ENCODE data around the gene KSR2.

Gene KSR2

DNA sequence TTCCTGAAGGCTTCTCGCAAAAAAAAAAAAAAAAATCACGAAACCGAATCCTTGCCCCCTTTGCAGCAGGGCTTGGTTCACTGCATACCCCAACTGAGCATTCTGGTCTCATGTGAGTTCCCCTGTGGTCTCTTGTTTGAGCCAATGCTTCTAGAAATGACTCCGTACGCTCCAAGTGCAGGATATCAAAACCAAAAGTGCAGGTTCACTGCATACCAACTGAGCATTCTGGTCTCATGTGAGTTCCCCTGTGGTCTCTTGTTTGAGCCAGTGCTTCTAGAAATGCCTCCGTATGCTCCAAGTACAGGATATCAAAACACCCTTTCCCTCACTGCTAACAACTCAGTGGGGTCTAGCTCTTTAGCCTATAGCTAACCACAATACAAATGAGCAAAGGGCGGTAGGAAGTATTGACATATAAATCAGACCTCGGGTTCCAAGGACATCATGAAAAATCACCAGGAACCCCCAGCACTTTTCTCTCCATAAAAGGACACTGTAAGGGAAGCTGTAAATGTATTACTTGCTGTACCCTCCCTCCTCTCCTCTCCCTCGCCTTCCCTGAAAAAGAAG, 401.1 kb downstream of the KSR2 start:
- no peak for DNase-seq

DNA sequence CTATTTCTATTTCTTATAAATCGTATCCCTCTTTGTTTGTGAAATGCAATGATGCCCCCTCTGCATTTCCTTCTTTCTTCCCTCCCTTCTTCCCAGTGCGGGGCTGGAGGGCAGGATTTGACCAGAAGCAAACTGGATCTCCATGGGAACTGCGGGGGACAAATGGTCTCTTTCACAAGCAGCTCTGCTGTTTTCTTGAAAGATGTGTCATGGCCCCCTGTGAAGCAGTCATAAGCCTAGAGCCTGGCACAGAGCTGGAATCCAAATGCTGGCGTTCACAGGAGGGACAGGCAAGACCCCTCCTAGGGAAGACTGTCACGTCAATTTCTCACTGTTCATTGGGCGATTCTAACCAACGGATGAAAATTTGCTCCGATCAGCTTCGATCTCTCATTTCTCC, 403.9 kb downstream of the KSR2 start:
- DNase-seq = no peak

DNA sequence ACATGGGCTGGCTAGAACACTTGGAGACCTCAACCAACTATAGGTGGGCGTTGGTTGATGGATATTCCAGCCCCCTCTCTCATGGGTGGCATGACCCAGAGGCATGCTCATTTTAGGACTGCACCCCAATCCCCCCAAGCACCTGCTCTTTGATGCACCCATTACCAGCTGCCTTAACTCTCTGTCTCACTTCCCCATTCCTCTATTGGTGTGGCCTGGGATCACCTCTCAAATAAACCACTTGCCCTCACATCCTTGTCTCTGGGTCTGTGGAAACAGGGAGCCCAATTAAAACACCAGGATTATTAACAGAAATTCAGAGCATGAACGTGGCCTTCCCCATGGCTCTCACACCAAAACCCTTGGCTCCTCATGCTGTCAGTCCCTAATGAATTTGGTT, 405.1 kb downstream of the KSR2 start:
- no peak for DNase-seq

DNA sequence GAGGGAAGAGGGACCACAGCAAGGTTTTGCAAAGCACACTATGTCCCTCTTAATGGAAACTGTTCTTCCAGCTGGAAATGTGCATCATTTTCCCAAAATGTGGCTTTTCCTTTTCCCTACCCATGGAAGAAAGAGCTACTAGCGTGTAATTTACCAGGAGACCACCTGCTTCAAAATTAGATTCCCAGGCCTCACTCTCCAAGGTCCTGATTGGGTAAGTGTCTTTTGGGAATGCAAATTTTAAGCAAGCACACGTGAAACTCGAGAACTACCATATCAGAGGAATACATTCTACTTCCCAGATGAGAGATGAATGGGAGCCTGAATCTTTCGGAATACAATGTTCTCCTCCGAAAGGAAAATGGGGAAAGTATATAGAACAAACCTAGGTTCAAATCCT, 405.8 kb downstream of the KSR2 start:
- DNase-seq = no peak

DNA sequence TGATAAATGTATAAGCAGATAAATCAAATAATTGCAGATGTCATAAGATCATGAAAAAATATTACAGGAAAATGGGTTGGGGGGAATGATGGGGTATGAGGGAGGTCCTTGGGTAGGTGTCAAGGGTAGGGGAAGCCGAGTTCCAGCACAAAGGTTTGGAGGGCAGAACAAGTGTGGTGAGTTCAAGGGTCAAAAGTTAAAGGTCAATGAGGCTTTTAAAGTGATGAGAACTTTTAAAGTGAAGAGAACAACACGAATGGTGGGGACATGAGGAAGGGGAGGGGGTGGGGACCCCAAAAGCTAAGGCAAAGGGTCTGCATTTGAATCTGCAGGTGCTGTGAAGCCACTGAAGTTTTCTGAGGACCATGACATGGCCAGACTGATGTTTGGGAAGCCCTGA, 406.8 kb downstream of the KSR2 start:
- no peak for DNase-seq

DNA sequence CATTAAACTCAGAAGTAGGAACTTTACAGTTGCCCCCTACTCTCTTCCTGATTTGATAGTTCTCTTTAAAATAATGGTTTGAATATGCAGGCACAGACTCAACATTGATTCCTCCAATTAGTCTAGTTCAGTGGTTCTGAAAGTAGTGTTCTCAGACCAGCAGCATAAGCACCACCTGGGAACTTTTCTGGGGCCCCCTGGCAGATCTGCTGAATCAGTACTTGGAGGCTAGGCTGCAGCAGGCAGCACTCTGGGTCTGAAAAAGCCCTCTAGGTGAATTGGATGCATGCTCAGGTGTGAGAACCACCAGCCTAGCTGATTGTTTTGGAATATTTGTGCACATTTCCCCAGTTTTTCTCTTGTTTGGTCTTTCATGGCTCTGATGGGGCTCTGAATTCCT, 408.8 kb downstream of the KSR2 start:
- no peak for DNase-seq

DNA sequence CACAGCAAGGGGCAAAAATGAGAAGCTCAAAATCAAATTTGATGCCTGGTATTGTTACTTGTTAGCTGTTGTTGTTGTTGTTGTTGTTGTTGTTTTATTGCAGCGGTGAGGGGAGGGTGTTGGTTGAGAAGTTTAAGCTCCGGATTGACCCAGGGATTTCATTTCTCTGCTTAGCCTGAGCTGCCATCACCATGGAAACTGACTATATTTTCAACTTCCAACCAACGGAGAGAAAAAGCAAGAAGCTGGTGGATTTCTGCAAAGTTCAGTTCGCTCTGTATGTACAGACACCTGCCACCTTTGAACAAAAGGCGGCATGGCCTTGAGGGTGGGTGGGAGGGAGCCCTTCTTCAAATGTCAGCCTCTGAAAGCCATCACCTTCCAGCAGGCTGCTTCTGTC, 412.9 kb downstream of the KSR2 start:
- no peak for DNase-seq

DNA sequence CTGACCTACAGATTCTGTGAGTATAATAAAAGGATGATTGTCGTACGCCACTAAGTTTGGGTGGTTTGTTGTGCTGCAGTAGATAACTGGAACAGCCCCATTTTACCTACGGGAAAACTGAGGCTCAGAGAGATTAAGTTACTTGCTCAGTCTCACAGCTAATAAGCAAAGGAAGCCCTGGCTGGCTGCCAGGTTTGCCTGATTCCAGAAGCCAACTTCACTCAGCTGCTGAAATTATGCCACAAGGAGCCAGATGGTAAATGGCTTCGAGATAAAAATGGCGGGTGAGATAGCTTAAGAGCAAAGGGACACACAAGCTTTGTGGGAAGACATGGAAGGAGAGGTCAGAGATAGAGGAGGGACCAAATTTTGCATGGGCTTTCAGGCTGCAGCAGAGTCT, 415.8 kb downstream of the KSR2 start:
- DNase-seq = no peak

DNA sequence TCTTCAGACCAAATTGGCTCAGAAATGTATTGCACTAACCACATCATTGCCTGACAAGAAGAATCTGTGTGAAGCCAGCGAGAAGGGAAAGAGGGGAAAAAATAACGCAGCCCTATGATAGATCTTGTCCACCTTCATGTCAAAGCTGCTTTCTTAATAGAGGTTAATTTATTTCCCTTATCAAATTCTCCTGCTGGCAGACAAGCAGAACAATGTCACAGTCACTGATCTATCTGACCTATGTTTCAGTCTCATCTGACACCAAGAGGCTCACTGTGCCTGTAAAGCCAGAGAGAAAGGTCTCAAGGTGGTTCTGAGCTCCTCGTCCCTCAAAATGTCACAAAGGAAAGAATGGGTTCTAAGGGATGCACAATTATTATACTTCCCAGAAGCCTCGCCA, 417.1 kb downstream of the KSR2 start:
- DNase-seq = no peak

DNA sequence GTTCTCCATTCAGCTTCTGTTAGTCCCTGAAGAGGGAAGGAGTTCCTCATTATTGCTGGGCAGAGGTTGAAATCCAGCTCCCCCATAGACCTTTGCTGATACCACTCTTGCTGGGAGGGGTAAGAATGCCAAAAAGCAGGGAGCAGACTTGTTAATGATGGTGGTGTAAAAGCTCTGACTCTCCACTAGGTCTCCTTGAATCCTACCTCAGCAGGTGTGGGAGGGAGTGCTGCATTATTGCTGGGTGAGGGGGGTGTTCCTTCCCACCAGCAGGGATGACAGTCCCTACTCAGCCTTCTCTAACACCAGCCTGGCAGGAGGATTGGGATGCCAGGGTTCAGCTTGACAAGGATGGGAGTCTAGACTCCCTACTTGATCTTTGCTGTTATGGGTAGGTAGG, 421.6 kb downstream of the KSR2 start:
- DNase-seq = no peak

DNA sequence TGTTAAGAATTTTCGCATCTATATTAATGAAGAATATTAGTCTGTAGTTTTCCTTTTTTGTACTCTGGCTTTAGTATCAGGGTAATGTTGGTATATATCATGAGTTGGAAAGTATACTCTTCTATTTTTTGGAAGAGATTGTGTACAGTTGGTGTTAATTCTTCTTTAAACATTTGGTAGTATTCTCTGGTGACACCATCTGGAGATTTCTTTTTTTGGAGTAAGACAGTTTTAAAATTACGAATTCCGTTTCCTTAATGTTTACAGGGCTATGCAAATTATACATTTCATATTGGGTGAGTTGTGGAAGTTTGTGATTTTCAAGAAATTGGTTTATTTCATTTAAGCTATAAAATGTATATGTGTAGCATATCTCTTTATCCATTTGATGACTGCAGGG, 423.6 kb downstream of the KSR2 start:
- DNase-seq = no peak

DNA sequence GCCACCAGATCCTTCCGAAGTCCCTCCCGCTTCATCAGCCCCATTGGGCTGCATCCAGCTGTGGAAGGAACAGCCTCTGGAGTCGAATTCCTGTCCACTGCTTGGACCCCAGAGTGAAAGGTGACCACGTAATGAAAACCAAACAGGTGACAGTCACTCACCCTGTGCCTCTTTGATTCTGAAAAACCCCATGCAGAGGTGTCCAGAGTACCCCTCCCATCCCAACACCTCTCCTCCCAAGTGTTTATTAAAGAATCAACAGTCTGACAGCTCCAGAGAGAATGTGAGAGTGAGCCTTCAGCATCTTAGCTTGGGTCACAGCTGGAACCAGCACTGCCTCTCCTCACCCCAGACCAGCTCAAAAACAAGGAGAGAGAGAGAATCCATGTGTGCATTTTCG, 428.8 kb downstream of the KSR2 start:
- DNase-seq = no peak

DNA sequence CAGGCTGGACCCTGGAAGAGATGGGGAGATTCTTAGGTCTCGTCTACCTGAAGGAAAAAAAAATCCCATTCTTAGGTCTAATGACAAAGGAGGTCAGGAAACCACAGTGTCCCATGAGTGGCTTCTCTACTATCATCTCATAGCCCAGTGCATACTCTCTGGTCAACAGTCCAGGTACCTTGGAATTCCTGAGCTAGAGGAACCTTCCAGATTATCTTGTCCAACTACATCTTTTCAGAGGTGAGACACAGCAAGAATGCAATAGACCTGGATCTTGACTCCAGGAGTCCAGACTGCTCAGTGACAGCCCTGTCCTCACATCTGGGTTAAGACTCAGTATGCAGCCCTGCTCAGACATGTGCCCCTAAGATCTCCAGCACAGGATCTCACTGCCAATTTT, 429.9 kb downstream of the KSR2 start:
- DNase-seq = no peak

DNA sequence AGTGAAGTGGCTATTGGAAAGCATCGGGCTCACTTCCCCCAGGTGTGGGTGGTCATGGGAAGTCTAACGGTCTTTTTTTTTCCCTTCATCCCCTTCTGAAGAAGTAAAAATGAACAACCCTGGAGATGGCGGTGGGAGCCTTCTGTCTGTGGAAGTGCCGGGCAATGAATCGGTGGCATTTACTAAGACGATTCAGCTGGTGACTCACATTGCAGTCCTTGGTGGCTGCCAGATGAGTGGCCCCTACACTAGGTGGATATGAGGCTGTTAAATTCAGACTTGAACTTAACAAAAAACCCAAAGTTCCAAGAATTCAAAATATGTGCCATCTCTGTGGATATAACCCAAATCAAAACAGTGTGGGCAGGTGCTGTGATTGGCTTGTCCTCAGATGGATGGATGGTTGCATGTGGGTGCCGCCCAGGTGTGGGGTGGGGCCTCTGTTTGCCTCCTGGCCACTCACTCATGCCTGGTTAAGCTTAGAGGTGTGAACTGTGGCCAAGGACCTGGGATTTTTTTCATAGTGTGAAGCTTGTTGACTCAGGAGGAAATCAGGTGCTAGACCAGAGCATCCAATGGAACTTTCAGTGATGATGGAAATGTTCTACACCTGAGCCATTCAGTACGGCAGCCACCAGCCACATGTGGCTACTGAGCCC, 430.6 kb downstream of the KSR2 start:
- no peak for DNase-seq

DNA sequence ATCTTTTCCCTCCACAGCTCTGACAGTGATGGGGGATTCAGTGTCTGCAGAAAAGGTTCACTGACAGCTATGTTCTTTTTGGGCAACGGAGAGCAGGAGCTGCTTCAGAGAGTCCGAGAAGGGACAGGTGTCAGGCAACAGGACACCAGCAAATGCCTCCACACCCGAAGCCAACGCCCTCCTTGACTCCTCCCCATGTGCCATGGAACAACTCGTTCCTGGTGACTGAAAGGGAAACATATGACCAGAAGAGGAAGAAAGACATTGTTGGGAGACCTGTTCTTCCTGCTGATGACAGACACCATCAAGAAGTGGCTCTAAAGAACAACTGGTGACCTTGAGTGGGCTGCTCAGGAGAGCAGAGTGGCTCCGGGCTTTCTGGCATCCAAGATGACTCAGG, 435.1 kb downstream of the KSR2 start:
- DNase-seq = no peak

DNA sequence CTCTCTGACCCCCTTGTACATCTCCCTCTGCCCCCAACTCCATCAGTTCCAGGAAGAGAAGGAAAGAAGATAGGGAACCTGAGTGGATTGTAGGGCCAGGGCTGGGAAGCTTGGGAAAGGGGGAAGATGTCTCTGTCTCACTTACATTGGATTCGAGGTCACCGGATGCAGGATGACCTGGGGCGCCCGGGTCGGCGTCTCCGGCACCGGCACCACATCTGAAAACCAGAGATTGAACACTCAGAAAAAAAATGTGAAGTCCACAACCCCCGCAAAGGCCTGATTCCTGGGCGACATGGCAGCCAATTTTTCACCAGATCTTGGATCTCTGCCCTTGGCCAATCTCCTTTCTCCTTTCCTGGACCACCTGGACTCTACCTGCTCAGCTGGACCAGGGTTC, 438.0 kb downstream of the KSR2 start:
- no peak for DNase-seq

DNA sequence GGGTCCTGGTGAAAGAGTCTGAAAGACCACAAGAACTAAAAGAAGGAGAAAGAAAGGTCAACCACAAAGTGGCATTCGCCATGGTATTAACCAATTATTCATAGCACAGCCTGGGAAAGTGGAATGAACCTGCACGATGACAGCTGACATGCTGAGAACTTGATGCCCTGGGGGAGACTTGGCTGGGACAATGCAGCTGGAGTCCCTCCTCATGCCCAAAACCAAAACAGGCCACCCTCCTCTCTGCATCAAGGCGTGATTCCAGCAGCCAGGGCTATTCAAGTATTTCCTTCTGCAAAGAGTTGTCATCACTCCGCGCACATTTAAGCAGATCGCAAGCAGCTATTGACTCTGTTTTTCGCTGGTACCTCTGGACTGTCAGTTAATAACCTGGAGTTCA, 440.3 kb downstream of the KSR2 start:
- DNase-seq = no peak

DNA sequence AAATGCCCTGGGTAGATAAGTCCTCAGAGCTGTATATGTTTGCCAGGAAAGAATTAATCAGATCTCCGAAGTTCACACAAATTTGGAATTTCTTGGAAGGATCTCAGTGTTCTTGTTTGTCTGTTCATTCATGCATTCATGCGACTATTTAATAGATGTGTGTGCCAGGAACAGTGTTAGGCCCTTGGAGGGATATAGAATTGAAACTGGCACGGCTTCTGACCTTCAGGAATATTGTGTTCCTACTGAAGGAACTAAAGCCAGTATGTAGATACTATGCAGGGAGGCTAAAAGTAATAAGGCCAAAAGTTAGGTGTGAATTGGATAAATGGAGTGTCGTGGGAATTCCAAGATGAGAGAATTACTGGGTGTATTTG, 441.3 kb downstream of the KSR2 start:
- DNase-seq = no peak

DNA sequence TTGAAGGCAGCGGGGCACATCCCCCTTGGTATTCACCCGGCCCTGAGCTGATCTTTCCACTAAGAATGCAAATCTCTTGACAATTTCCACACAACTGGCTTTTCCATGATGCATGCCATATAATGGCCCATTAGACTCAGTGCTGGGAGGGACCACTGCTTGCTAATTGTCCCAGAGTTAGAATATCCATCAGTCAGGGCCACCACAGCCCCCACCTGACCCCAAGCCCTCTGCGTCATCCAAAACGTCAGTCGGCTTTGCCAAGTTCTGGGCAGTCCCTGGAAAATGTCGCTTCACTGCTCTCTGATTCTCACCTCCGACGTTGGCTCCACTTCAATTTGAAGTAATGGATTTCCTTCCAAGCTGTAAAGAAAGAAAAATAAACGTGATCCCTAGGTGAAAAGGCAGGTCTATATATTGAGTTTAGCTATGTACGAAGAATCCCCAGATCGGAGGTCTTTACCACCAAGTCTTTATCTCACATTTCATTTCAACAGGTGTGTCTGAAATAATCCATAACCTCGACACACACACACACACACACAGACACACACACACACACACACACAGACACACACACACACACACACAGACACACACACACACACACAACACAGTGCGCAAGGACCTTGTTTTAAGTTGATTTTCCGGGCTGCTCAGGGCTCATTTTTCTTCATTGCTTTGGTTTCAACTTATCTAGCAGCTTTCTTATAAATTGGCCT, 441.9 kb downstream of the KSR2 start:
- no peak for DNase-seq

DNA sequence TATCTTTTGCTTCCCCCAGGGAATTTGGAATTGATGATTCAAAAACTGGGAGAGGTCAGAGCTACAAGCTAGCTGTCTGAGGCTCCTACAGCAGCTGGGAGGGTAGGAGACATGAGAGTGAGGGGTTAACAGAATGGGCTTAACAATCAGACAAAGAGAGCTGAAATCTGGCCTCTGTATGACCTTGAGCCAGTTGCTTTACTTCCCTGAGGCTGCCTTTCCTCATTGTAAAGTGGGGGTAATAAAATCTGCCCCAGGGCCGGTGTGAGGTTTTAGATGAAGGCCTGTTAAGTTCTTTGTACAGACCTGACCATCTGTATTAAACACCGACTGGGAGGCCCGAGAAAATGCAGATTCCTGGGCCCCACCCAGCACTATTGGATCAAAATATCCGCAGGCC, 443.0 kb downstream of the KSR2 start:
- no peak for DNase-seq

DNA sequence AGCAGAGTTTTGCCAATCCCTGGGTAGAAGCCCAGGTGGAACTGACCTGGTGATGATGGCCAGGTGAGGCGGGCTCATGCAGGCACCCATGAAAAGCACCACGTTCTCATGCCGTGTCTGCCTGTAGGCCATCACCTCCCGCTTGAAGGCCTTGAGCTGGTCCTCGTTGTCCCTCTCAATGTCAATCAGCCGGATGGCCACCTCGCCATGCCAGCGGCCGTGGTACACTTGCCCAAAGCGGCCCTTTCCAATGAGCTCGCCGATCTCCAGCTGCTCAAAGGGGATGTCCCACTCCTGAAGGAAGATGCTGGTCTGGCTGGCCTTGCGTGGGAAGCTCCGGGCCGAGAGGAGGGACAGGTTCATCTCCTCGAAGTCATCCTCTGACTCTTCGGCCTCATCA, 444.0 kb downstream of the KSR2 start:
- DNase-seq = no peak

DNA sequence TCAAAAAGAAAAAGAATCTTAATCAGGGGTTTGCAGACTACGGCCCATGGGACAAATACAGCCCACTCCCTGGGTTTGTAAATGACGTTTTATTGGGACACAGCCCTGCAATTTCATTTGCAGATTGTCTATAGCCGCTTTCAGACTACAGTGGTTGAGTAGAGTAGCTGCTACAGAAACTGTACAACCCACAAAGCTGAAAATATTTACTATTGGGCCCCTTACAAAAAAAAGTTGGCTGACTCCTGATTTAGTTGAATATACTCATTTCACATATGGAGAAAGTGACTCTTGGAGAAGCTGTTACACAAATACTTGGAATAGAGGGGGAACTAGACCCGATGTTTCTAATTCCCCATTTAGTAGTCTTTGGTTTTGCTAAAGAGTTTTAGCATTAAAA, 444.8 kb downstream of the KSR2 start:
- no peak for DNase-seq

DNA sequence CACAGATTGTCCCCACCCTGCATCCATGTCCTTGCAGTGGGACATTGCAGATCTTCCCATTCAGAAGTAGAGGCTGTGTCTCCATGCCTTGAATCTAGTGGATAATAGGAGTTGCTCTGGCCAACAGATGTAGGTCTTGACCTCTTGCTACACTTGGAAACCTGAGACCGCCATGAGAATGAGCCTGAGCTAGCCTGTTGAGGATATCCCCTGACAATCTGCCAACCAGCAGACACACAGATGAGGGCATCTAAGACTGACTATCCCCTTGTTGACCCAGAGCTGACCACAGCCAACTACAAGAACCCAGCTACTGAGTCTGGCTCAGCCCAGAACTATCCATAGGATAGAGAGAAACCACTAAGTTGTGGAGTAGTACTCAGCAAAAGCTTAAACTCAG, 446.2 kb downstream of the KSR2 start:
- no peak for DNase-seq

DNA sequence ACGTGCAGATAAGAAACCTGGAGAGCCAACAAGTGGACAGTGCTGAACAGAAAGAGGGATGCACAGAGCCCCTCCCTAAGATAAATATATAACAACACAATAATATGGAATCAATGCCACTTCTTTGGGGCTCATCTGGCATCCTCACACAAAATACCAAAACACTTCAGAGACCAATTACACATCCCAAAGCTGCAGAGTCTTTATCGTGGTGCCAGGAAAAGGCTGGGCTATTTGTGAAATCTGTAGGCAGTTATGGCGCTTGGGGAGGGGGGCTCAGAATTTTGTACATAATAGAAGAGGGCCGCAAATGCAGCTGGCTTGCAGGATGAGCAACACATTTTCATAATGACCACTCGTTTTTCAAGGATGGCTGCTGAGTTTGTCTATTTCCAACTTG, 446.9 kb downstream of the KSR2 start:
- no peak for DNase-seq

DNA sequence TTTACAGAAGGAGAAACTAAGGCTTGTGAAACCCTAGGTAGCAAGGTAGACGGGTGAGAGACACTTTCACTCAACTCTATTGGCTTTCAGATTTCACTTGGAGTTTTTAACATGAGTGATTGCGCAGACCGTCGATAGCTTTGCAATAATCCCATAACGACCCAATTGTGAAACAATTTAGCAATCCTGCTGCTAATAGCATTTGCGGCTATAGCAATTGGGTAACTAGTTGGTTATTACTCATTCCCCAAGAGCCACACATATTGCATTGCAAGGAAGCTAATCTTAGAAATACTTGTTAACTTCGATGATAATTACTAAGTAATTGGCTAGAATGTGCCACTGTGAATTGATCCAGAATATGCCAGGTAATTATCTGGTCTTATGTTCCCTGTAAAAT, 447.4 kb downstream of the KSR2 start:
- no peak for DNase-seq

Data from GDM1 (cell line).